Skeletal muscle tissue (tissue), 4 donors: ENCODE results near the gene SLC22A13. TPM values are rescaled to one million over a fixed set of nuclear protein-coding genes. Genes with fewer than 3 reads are reported as not detected.

ENCODE experiments used
- H3K27ac ChIP-seq: one replicate; pipeline ENCODE4 v1.7.0; 2013; ENCODE audit warnings: mild to moderate bottlenecking, low read depth, low read length, inconsistent platforms
- H3K27me3 ChIP-seq, 3 donors: one replicate each; pipeline ENCODE4 v1.7.0; 2013; ENCODE audit warnings: low read length in 3 of 3; ENCODE audit not compliant: control insufficient read depth in 3 of 3, insufficient read depth in 3 of 3
- H3K36me3 ChIP-seq, 3 donors: one replicate each; pipeline ENCODE4 v1.7.0; 2013; ENCODE audit warnings: low read length in 3 of 3; ENCODE audit not compliant: control insufficient read depth in 3 of 3, insufficient read depth in 3 of 3
- H3K4me1 ChIP-seq, 3 donors: one replicate each; pipeline ENCODE4 v1.7.0; 2013; ENCODE audit warnings: low read length in 3 of 3, mild to moderate bottlenecking in 3 of 3; ENCODE audit not compliant: control insufficient read depth in 3 of 3, insufficient read depth in 3 of 3
- H3K4me3 ChIP-seq, 3 donors: one replicate each; pipeline ENCODE4 v1.7.0; 2013; ENCODE audit warnings: low read length in 3 of 3
- H3K9ac ChIP-seq, 3 donors: one replicate each; pipeline ENCODE4 v1.7.0; 2013; ENCODE audit warnings: low read length in 3 of 3, mild to moderate bottlenecking in 3 of 3, moderate library complexity in 2 of 3, low read depth in 1 of 3
- H3K9me3 ChIP-seq, 3 donors: one replicate each; pipeline ENCODE4 v1.7.0; 2013; ENCODE audit warnings: low read length in 3 of 3; ENCODE audit not compliant: control insufficient read depth in 3 of 3
- total RNA-seq: library from RNA; depleted of rRNA; stranded (reverse); fragments of >200 nt; gene quantifications from one replicate; pipeline ENCODE4 v1.2.3, GENCODE V29; 2014
- donor health status: Osteomylitis.

Gene SLC22A13
- total RNA-seq, 1 donor from 2014 or later, result not detected

GRCh38 chr3:38274864-38275649 lies 9.4 kb downstream of the SLC22A13 start:
- no peak overlapping the region for H3K4me3 ChIP-seq
- no peaks in the 10 kb centered on the region for H3K27me3 ChIP-seq
- no peaks in the 10 kb centered on the region for H3K4me1 ChIP-seq
- no peaks in the 10 kb centered on the region for H3K9me3 ChIP-seq
- no peak overlapping the region for H3K9ac ChIP-seq
- no peak overlapping the region for H3K27ac ChIP-seq
- H3K36me3 ChIP-seq, result peaks cover 3 to 9% (median 8%) of the 10 kb centered on the region in 3 donors

GRCh38 chr3:38275658-38276057 lies 10.0 kb downstream of the SLC22A13 start:
- Histone ChIP-seq H3K27me3 (no peaks in the 10 kb centered on the region), H3K9ac (no peak overlapping the region), H3K36me3 (peaks cover 3 to 9% (median 8%) of the 10 kb centered on the region in 3 donors), H3K4me3 (no peak overlapping the region), H3K4me1 (no peaks in the 10 kb centered on the region), H3K9me3 (no peaks in the 10 kb centered on the region), H3K27ac (no peak overlapping the region)

- Histone ChIP-seq H3K27ac (no peak overlapping the region), H3K36me3 (peaks cover 3 to 9% (median 8%) of the 10 kb centered on the region in 3 donors), H3K9me3 (no peaks in the 10 kb centered on the region), H3K27me3 (no peaks in the 10 kb centered on the region), H3K4me1 (no peaks in the 10 kb centered on the region), H3K4me3 (no peak overlapping the region), H3K9ac (no peak overlapping the region)
Measured at GRCh38 chr3:38276081-38276916, 10.7 kb downstream of the SLC22A13 start.

GRCh38 chr3:38276917-38277630 lies 11.5 kb downstream of the SLC22A13 start:
- Histone ChIP-seq H3K4me3 (no peak overlapping the region), H3K9ac (no peak overlapping the region), H3K9me3 (no peaks in the 10 kb centered on the region), H3K4me1 (no peaks in the 10 kb centered on the region), H3K27ac (no peak overlapping the region), H3K27me3 (no peaks in the 10 kb centered on the region), H3K36me3 (peaks cover 3 to 9% (median 8%) of the 10 kb centered on the region in 3 donors)

GRCh38 chr3:38278841-38279240 lies 13.2 kb downstream of the SLC22A13 start:
- no peaks in the 10 kb centered on the region for H3K27me3 ChIP-seq
- no peaks in the 10 kb centered on the region for H3K4me1 ChIP-seq
- no peak overlapping the region for H3K27ac ChIP-seq
- H3K36me3 ChIP-seq, result peaks cover 3 to 9% (median 8%) of the 10 kb centered on the region in 3 donors
- no peak overlapping the region for H3K4me3 ChIP-seq
- H3K9me3 ChIP-seq, result no peaks in the 10 kb centered on the region
- H3K9ac ChIP-seq, result no peak overlapping the region

- Histone ChIP-seq H3K27ac (no peak within 1 kb of the TSS), H3K9me3 (no peaks in the 10 kb centered on the region), H3K36me3 (peaks cover 0 to 3% (median 3%) of the 10 kb centered on the region in 3 donors), H3K4me1 (no peaks in the 10 kb centered on the region), H3K9ac (no peak within 1 kb of the TSS), H3K27me3 (no peaks in the 10 kb centered on the region), H3K4me3 (no peak within 1 kb of the TSS)
Measured at GRCh38 chr3:38281895-38282686, 16.5 kb downstream of the SLC22A13 start, which contains the start of gene SLC22A14. TSS of gene SLC22A14 (plus strand) at chr3:38282294. CDS start at chr3:38306027, 23,733 bp downstream.

- Histone ChIP-seq H3K27ac (no peak overlapping the region), H3K9ac (no peak overlapping the region), H3K9me3 (no peaks in the 10 kb centered on the region)
Measured at GRCh38 chr3:38283810-38284755, 18.5 kb downstream of the SLC22A13 start.

GRCh38 chr3:38284756-38285150 lies 19.1 kb downstream of the SLC22A13 start:
- Histone ChIP-seq H3K9me3 (no peaks in the 10 kb centered on the region), H3K27ac (no peak overlapping the region), H3K36me3 (peaks cover 0 to 3% (median 0%) of the 10 kb centered on the region in 3 donors), H3K27me3 (no peaks in the 10 kb centered on the region), H3K4me1 (no peaks in the 10 kb centered on the region), H3K4me3 (no peak overlapping the region), H3K9ac (no peak overlapping the region)

More at GRCh38 chr3:38283810-38284755, 18.5 kb downstream of the SLC22A13 start:
- Histone ChIP-seq H3K36me3 (peaks cover 0 to 3% (median 0%) of the 10 kb centered on the region in 3 donors), H3K4me3 (no peak overlapping the region), H3K4me1 (no peaks in the 10 kb centered on the region), H3K27me3 (no peaks in the 10 kb centered on the region)
